ENCODE results near the gene USP13. TPM values are rescaled to one million over a fixed set of nuclear protein-coding genes. Genes with fewer than 3 reads are reported as not detected.
"Not testable (repeated sequence)": the region's sequence is repeated elsewhere in the genome, so short reads cannot be mapped to it uniquely, and the experiment has no call there.

USP13 gene
- total RNA-seq, 1 donor = 12.7 TPM

GRCh38 chr3:179677884-179678283 is 25.0 kb downstream of the USP13 start:
- Histone ChIP-seq H3K36me3 (ENCODE audit: insufficient read depth, low read length) (no peaks in the 10 kb centered on the region), H3K9me3 (ENCODE audit: low read depth, low read length) (no peaks in the 10 kb centered on the region), H3K79me2 (ENCODE audit: insufficient read depth, low read length) (peaks cover 64% of the 10 kb centered on the region), H2AFZ (ENCODE audit: low read length) (no peak overlapping the region), H3K4me3 (ENCODE audit: insufficient read depth, low read length) (no peak overlapping the region), H3K4me1 (ENCODE audit: insufficient read depth, low read length) (peaks cover 6% of the 10 kb centered on the region), H4K20me1 (ENCODE audit: insufficient read depth, low read length) (no peaks in the 10 kb centered on the region), H3K4me2 (ENCODE audit: insufficient read depth, low read length) (no peak overlapping the region), H3K27me3 (ENCODE audit: insufficient read depth, low read length) (no peaks in the 10 kb centered on the region), H3K27ac (ENCODE audit: low read depth, low read length) (no peak overlapping the region)
- TF ChIP-seq CTCF (IDR thresholded peaks at IDR 0.05; ENCODE audit: extremely low read depth, low read depth, low read length) = no peak
- DNase-seq (ENCODE audit: insufficient read length, low spot score, missing footprints) = no peak

- Histone ChIP-seq H3K27me3 (ENCODE audit: insufficient read depth, low read length) (no peaks in the 10 kb centered on the region), H2AFZ (ENCODE audit: low read length) (no peak overlapping the region), H3K4me1 (ENCODE audit: insufficient read depth, low read length) (peaks cover 6% of the 10 kb centered on the region), H3K4me3 (ENCODE audit: insufficient read depth, low read length) (no peak overlapping the region), H3K36me3 (ENCODE audit: insufficient read depth, low read length) (peaks cover 5% of the 10 kb centered on the region), H3K9me3 (ENCODE audit: low read depth, low read length) (no peaks in the 10 kb centered on the region), H3K4me2 (ENCODE audit: insufficient read depth, low read length) (peak overlapping the region; percentile 1), H3K79me2 (ENCODE audit: insufficient read depth, low read length) (peaks cover 50% of the 10 kb centered on the region), H4K20me1 (ENCODE audit: insufficient read depth, low read length) (peaks cover 2% of the 10 kb centered on the region), H3K27ac (ENCODE audit: low read depth, low read length) (no peak overlapping the region)
- TF ChIP-seq CTCF (IDR thresholded peaks at IDR 0.05; ENCODE audit: extremely low read depth, low read depth, low read length) = no peak
- DNase-seq (ENCODE audit: insufficient read length, low spot score, missing footprints) = no peak
Observed at GRCh38 chr3:179681492-179682263, 28.8 kb downstream of the USP13 start.

- no peaks in the 10 kb centered on the region for H3K9me3 ChIP-seq (ENCODE audit: low read depth, low read length)
- peaks cover 6% of the 10 kb centered on the region for H3K4me1 ChIP-seq (ENCODE audit: insufficient read depth, low read length)
- DNase-seq (ENCODE audit: insufficient read length, low spot score, missing footprints) = no peak
- TF ChIP-seq CTCF (IDR thresholded peaks at IDR 0.05; ENCODE audit: extremely low read depth, low read depth, low read length) = no peak
- H2AFZ ChIP-seq (ENCODE audit: low read length) = no peak overlapping the region
- no peak overlapping the region for H3K4me3 ChIP-seq (ENCODE audit: insufficient read depth, low read length)
- no peak overlapping the region for H3K27ac ChIP-seq (ENCODE audit: low read depth, low read length)
- H3K27me3 ChIP-seq (ENCODE audit: insufficient read depth, low read length) = no peaks in the 10 kb centered on the region
- peaks cover 6% of the 10 kb centered on the region for H3K36me3 ChIP-seq (ENCODE audit: insufficient read depth, low read length)
- peaks cover 2% of the 10 kb centered on the region for H4K20me1 ChIP-seq (ENCODE audit: insufficient read depth, low read length)
- peaks cover 43% of the 10 kb centered on the region for H3K79me2 ChIP-seq (ENCODE audit: insufficient read depth, low read length)
- H3K4me2 ChIP-seq (ENCODE audit: insufficient read depth, low read length) = peak overlapping the region; percentile 1
Observed at GRCh38 chr3:179682426-179683080, 29.7 kb downstream of the USP13 start.

- H2AFZ ChIP-seq (ENCODE audit: low read length); H3K27me3 ChIP-seq (ENCODE audit: insufficient read depth, low read length); H4K20me1 ChIP-seq (ENCODE audit: insufficient read depth, low read length); H3K4me3 ChIP-seq (ENCODE audit: insufficient read depth, low read length); H3K4me1 ChIP-seq (ENCODE audit: insufficient read depth, low read length); H3K9me3 ChIP-seq (ENCODE audit: low read depth, low read length); H3K27ac ChIP-seq (ENCODE audit: low read depth, low read length); H3K36me3 ChIP-seq (ENCODE audit: insufficient read depth, low read length); H3K4me2 ChIP-seq (ENCODE audit: insufficient read depth, low read length); DNase-seq (ENCODE audit: insufficient read length, low spot score, missing footprints): not testable (repeated sequence)
- H3K79me2 ChIP-seq (ENCODE audit: insufficient read depth, low read length) = peaks cover 40% of the 10 kb centered on the region
Observed at GRCh38 chr3:179683286-179683685, 30.4 kb downstream of the USP13 start.
